HepG2 (cell line): ENCODE results near the gene ELP5. TPM values are rescaled to one million over a fixed set of nuclear protein-coding genes. Genes with fewer than 3 reads are reported as not detected.
A peak's percentile ranks its signal among the peaks of the same experiment; 100 is the strongest.

Source experiments
- AHDC1 ChIP-seq: sonication (generic); formaldehyde crosslinking; IDR thresholded peaks from 2 replicates; pipeline ENCODE4 v1.5.1; 2020; ENCODE audit warnings: mild to moderate bottlenecking, missing genetic modification reagents, borderline replicate concordance
- FOXP4 ChIP-seq: sonication (generic); formaldehyde crosslinking; IDR thresholded peaks from 2 replicates; pipeline ENCODE4 v1.4.0; 2020; ENCODE audit warnings: missing genetic modification reagents
- HOXA5 ChIP-seq: sonication (generic); formaldehyde crosslinking; IDR thresholded peaks from 2 replicates; pipeline ENCODE4 v1.4.0; 2020; ENCODE audit warnings: missing genetic modification reagents
- KMT2B ChIP-seq: IDR thresholded peaks from 2 replicates; pipeline ENCODE4 v1.6.1; 2016; ENCODE audit warnings: missing genetic modification reagents, missing compliant biosample characterization
- MYC ChIP-seq: sonication (generic); formaldehyde crosslinking; IDR thresholded peaks from 2 replicates; pipeline ENCODE4 v1.9.0; 2021; ENCODE audit warnings: missing genetic modification reagents, borderline replicate concordance
- NFE2 ChIP-seq: sonication (generic); formaldehyde crosslinking; IDR thresholded peaks from 2 replicates; pipeline ENCODE4 v1.4.0; 2020; ENCODE audit warnings: missing genetic modification reagents
- NFRKB ChIP-seq: fragments of 450-650 bp; IDR thresholded peaks from 2 replicates; pipeline ENCODE4 v1.6.1; 2017
- PAF1 ChIP-seq: IDR thresholded peaks from 2 replicates; pipeline ENCODE4 v1.6.1; 2016; ENCODE audit warnings: missing genetic modification reagents, missing compliant biosample characterization
- RBM39 ChIP-seq: fragments of 200-400 bp; formaldehyde crosslinking; IDR thresholded peaks from one replicate; pipeline ENCODE4 v1.6.1; 2018; ENCODE audit warnings: antibody characterized with exemption, mild to moderate bottlenecking, low read depth, low read length; ENCODE audit not compliant: poor library complexity, severe bottlenecking
- SP5 ChIP-seq: IDR thresholded peaks from 2 replicates; pipeline ENCODE4 v1.6.1; 2016; ENCODE audit warnings: low read depth, borderline replicate concordance
- ZBTB3 ChIP-seq: sonication (generic); formaldehyde crosslinking; IDR thresholded peaks from 2 replicates; pipeline ENCODE4 v1.4.0; 2020; ENCODE audit warnings: low read depth, mild to moderate bottlenecking, moderate library complexity, missing genetic modification reagents, borderline replicate concordance
- ZC3H13 ChIP-seq: sonication (generic); formaldehyde crosslinking; IDR thresholded peaks from 2 replicates; pipeline ENCODE4 v1.8.1; 2023; ENCODE audit warnings: mild to moderate bottlenecking, missing genetic modification reagents, moderate library complexity
- ZFP91 ChIP-seq: sonication (generic); formaldehyde crosslinking; IDR thresholded peaks from 2 replicates; pipeline ENCODE4 v1.9.0; 2022; ENCODE audit warnings: missing genetic modification reagents, mild to moderate bottlenecking, borderline replicate concordance
- ZKSCAN1 ChIP-seq: fragments of 150-350 bp; IDR thresholded peaks from 2 replicates; pipeline ENCODE4 v1.6.1; 2014; ENCODE audit warnings: low read length
- ZNF574 ChIP-seq: sonication (generic); formaldehyde crosslinking; IDR thresholded peaks from 2 replicates; pipeline ENCODE4 v1.4.0; 2020; ENCODE audit warnings: missing genetic modification reagents
- ZNF737 ChIP-seq: sonication (generic); formaldehyde crosslinking; IDR thresholded peaks from 2 replicates; pipeline ENCODE4 v1.5.0; 2020; ENCODE audit warnings: missing genetic modification reagents, mild to moderate bottlenecking, borderline replicate concordance
- ZSCAN25 ChIP-seq: sonication (generic); formaldehyde crosslinking; IDR thresholded peaks from 2 replicates; pipeline ENCODE4 v1.8.0; 2022; ENCODE audit warnings: mild to moderate bottlenecking, missing genetic modification reagents
- polyA plus RNA-seq, 8 experiments: library from polyadenylated mRNA; depleted of rRNA in 3 of 8; stranded (reverse) in 7 of 8; unstranded in 1 of 8; fragments of >200 nt; fragmentation: Illumina TruSeq in 4 of 8; extraction: Trizol in 4 of 8; gene quantifications; 2 replicates each; pipeline versions ENCODE4 v1.2.1 to v1.2.3, GENCODE V29; 2011 to 2016; ENCODE audit warnings: low read depth in 4 of 8, missing spikeins in 1 of 8, mixed read lengths in 1 of 8; ENCODE audit not compliant: insufficient read depth in 1 of 8
- total RNA-seq, 5 experiments: library from RNA; depleted of rRNA; stranded (reverse); fragments of >200 nt; fragmentation: Illumina TruSeq; extraction: Trizol; gene quantifications; 2 replicates each; pipeline ENCODE4 v1.2.3, GENCODE V29; 2016; ENCODE audit warnings: low read depth in 1 of 5

The ELP5 gene
- total and polyA plus RNA-seq, 2 of the 13 experiments (the other 11 are each of a cell fraction or from before 2014, with no cell fraction given), result 67.6 to 69.8 TPM

DNA sequence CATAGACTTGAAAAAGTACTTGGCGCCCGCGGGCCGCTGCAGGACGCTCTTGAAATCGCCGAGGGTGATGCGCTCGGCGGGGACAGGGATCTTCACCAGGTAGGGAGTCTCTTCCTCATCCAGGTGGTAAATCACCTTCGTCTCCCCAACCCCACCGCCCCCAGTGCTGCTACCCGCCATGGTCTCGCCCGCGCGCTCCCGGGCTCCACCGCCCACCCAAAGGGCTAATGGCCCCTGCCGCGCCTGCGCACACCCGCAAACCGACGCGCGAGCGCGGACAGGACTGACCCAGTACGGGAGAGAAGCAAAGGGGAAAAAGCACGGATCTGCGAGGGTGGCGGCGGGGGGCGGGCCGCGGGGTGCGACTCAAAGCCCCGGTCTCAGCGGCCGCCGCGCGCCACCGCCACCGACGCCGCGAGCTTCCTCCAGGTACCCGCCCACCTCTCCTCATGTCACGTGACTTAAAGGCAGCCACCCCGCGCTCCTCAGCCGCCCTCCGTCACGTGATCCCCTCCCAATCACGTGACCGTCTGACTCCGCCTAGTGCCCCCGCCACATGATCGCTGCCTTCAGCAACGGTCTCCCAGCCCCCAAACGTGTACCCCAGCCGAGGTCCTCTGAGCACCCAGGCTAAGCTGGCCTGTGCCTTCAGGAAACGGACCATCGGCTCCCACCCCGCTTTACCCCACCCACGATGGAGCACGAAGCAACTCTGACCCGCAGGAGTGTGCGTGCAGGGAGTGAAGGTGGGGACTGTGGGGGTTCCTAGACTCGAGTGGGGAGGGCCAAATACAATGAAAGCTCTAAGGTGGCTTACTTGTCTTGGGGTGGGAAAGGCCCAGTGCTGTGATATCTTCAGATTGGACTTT, 17.7 kb upstream of the ELP5 start, which contains the start of gene DVL2 (continued):
- TF ChIP-seq NFE2 (CRISPR knock-in tag) (no peak), ZSCAN25 (CRISPR knock-in tag) (0 out of 2 replicates have a peak, but pooled peaks have one; percentile 30), ZKSCAN1 (no peak), ZNF737 (CRISPR knock-in tag) (no peak), ZC3H13 (CRISPR knock-in tag) (peak; percentile 100), SP5 (CRISPR knock-in tag) (peak; percentile 93), RBM39 (peak; percentile 96), PAF1 (CRISPR knock-in tag) (peak; percentile 95; the same call in 1 of the 2 replicates), KMT2B (CRISPR knock-in tag) (peak; percentile 71), HOXA5 (CRISPR knock-in tag) (peak; percentile 69; the same call in 1 of the 2 replicates), AHDC1 (no peak), NFRKB (no peak), ZBTB3 (CRISPR knock-in tag) (no peak), ZFP91 (CRISPR knock-in tag) (peak; percentile 85), FOXP4 (CRISPR knock-in tag) (peak; percentile 75), ZNF574 (CRISPR knock-in tag) (peak; percentile 86), MYC (peak; percentile 93)
